Suprapubic skin (tissue), 4 donors: ENCODE measurements around the gene NOC4L. TPM values are rescaled to one million over a fixed set of nuclear protein-coding genes. Genes with fewer than 3 reads are reported as not detected.

Experiments
- DNase-seq, 2 donors: peaks; one replicate each; pipeline ENCODE4 v3.0.0-alpha.2; 2019; ENCODE audit warnings: low spot score in 2 of 2
- H3K27ac ChIP-seq: fragments of 200-600 bp; sonication (generic); one replicate; pipeline ENCODE4 v1.5.1; 2019
- H3K27me3 ChIP-seq: fragments of 200-600 bp; sonication (generic); one replicate; pipeline ENCODE4 v1.5.1; 2019
- H3K36me3 ChIP-seq: fragments of 200-600 bp; sonication (generic); one replicate; pipeline ENCODE4 v1.5.1; 2019
- H3K4me1 ChIP-seq: fragments of 200-600 bp; sonication (generic); one replicate; pipeline ENCODE4 v1.5.1; 2019
- H3K4me3 ChIP-seq: fragments of 200-600 bp; sonication (generic); one replicate; pipeline ENCODE4 v1.5.1; 2019; ENCODE audit warnings: mild to moderate bottlenecking
- H3K9me3 ChIP-seq: fragments of 200-600 bp; sonication (generic); one replicate; pipeline ENCODE4 v1.5.1; 2019
- CTCF ChIP-seq, 2 donors: fragments of 200-600 bp in 1 of 2; fragments of 450-650 bp in 1 of 2; sonication (generic) in 1 of 2; IDR thresholded peaks; one replicate each; pipeline ENCODE4 v1.5.1; 2016 to 2019; ENCODE audit warnings: antibody characterized with exemption in 2 of 2, mild to moderate bottlenecking in 1 of 2, moderate library complexity in 1 of 2
- EP300 ChIP-seq: sonication (generic); formaldehyde crosslinking; IDR thresholded peaks from one replicate; pipeline ENCODE4 v1.6.1; 2017; ENCODE audit warnings: antibody characterized with exemption
- POLR2A ChIP-seq, 2 donors: fragments of 450-650 bp; IDR thresholded peaks; one replicate each; pipeline ENCODE4 v1.6.1; 2017; ENCODE audit warnings: antibody characterized with exemption in 2 of 2, mild to moderate bottlenecking in 2 of 2, moderate library complexity in 2 of 2
- POLR2AphosphoS5 ChIP-seq, 3 donors: sonication (generic); formaldehyde crosslinking; IDR thresholded peaks; one replicate each; pipeline ENCODE4 v1.6.1; 2017; ENCODE audit warnings: antibody characterized with exemption in 3 of 3
- WGBS: methylation state at CpG from one replicate; pipeline ENCODE4 v1.1.5; 2018; 5-methylcytosine and 5-hydroxymethylcytosine counted together
- total RNA-seq, 4 donors: library from RNA; depleted of rRNA; stranded (reverse); fragments of >200 nt; gene quantifications; one replicate each; pipeline ENCODE4 v1.1.0, GENCODE V29; 2016

NOC4L gene
- total RNA-seq, 4 donors from 2014 or later, result 13.9 to 20.4 (median 16.0) TPM

GRCh38 chr12:132162508-132163031 is 18.3 kb downstream of the NOC4L start:
- Histone ChIP-seq H3K36me3 (no peaks in the 10 kb centered on the region), H3K27ac (no peak overlapping the region), H3K27me3 (peaks cover 18% of the 10 kb centered on the region), H3K9me3 (no peaks in the 10 kb centered on the region), H3K4me3 (peak overlapping the region; percentile 12), H3K4me1 (peaks cover 19% of the 10 kb centered on the region)
- 15% methylated on average over 12 of the region's 17 CpGs for WGBS
- DNase-seq, result no peak
- TF ChIP-seq EP300 (no peak), POLR2A (IDR thresholded peaks at IDR 0.05) (no peak), POLR2AphosphoS5 (IDR thresholded peaks at IDR 0.05) (no peak), CTCF (IDR thresholded peaks at IDR 0.05) (no peak)

- WGBS, result 38% methylated on average over 17 of the region's 26 CpGs
- H3K36me3 ChIP-seq, result no peaks in the 10 kb centered on the region
- H3K27me3 ChIP-seq, result peaks cover 23% of the 10 kb centered on the region
- TF ChIP-seq POLR2A (IDR thresholded peaks at IDR 0.05), result no peak
- no peak for TF ChIP-seq CTCF (IDR thresholded peaks at IDR 0.05)
- TF ChIP-seq POLR2AphosphoS5 (IDR thresholded peaks at IDR 0.05), result no peak
- no peak for TF ChIP-seq EP300
- no peak for DNase-seq
- H3K4me3 ChIP-seq, result peak overlapping the region; percentile 12
- no peaks in the 10 kb centered on the region for H3K9me3 ChIP-seq
- no peak overlapping the region for H3K27ac ChIP-seq
- peaks cover 19% of the 10 kb centered on the region for H3K4me1 ChIP-seq
These were observed 19.0 kb downstream of the NOC4L start for GRCh38 chr12:132163041-132163910.

GRCh38 chr12:132163911-132164288 is 19.6 kb downstream of the NOC4L start:
- H3K27me3 ChIP-seq, result peaks cover 30% of the 10 kb centered on the region
- H3K36me3 ChIP-seq, result no peaks in the 10 kb centered on the region
- H3K27ac ChIP-seq, result no peak overlapping the region
- no peak for DNase-seq
- TF ChIP-seq CTCF (IDR thresholded peaks at IDR 0.05) (no peak), EP300 (no peak), POLR2AphosphoS5 (IDR thresholded peaks at IDR 0.05) (no peak), POLR2A (IDR thresholded peaks at IDR 0.05) (no peak)
- H3K4me3 ChIP-seq, result no peak overlapping the region
- H3K4me1 ChIP-seq, result peaks cover 19% of the 10 kb centered on the region
- WGBS, result 54% methylated on average over 8 of the region's 11 CpGs
- H3K9me3 ChIP-seq, result no peaks in the 10 kb centered on the region

- H3K27me3 ChIP-seq, result peaks cover 34% of the 10 kb centered on the region
- no peak overlapping the region for H3K4me3 ChIP-seq
- no peaks in the 10 kb centered on the region for H3K9me3 ChIP-seq
- WGBS, result 81% methylated on average over 7 of the region's 7 CpGs
- no peaks in the 10 kb centered on the region for H3K36me3 ChIP-seq
- DNase-seq, result no peak
- TF ChIP-seq POLR2AphosphoS5 (IDR thresholded peaks at IDR 0.05), result no peak
- TF ChIP-seq CTCF (IDR thresholded peaks at IDR 0.05), result no peak
- TF ChIP-seq POLR2A (IDR thresholded peaks at IDR 0.05), result no peak
- TF ChIP-seq EP300, result no peak
- no peak overlapping the region for H3K27ac ChIP-seq
- H3K4me1 ChIP-seq, result peaks cover 19% of the 10 kb centered on the region
These were observed 20.2 kb downstream of the NOC4L start for GRCh38 chr12:132164426-132164825.

GRCh38 chr12:132165584-132165983 is 21.3 kb downstream of the NOC4L start:
- WGBS, result 92% methylated on average over 6 of the region's 6 CpGs
- Histone ChIP-seq H3K4me3 (no peak overlapping the region), H3K36me3 (no peaks in the 10 kb centered on the region), H3K4me1 (peaks cover 22% of the 10 kb centered on the region), H3K27ac (no peak overlapping the region), H3K9me3 (no peaks in the 10 kb centered on the region), H3K27me3 (peaks cover 43% of the 10 kb centered on the region)
- no peak for DNase-seq
- no peak for TF ChIP-seq EP300
- no peak for TF ChIP-seq CTCF (IDR thresholded peaks at IDR 0.05)
- TF ChIP-seq POLR2AphosphoS5 (IDR thresholded peaks at IDR 0.05), result no peak
- TF ChIP-seq POLR2A (IDR thresholded peaks at IDR 0.05), result no peak
